ENCODE results near the gene BCL11B. TPM values are rescaled to one million over a fixed set of nuclear protein-coding genes. Genes with fewer than 3 reads are reported as not detected.

The BCL11B gene
- total RNA-seq, 2 donors from 2014 or later: 3.7 to 5.1 TPM

DNA sequence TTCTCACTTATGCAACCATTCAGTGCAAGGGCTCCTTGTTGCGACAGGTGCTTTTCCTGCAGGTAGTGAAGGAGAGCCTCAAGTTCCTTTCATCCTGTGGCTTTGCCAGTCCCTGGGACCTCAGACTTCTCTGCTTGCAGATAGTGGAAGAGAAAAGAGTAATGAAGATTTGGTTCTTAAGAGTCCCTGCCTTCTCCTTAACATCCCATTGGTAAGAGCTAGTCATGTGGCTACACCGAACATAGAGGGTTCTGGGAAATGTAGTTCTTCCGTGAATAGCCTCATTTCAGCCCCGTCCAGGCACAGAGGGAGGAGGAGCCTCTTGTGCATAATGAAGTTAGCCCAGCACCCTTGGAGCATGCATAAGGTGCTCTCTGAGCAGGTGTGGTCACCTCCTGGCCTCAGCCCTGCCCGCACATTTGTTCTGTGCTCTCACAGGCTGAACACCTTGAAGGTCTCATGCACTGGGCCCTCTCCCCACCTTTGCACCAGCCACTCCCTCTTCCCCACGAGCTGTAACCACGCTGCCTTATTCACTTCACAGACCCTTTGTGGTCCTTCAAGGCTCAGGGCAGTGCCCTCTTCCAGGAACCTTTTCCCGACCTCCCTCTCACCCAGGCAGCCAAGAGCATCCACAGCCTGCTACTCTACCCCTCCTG, 134.0 kb downstream of the BCL11B start:
- no peak for ATAC-seq
- no peak for DNase-seq
- intact Hi-C loops (cut with DNase I, micrococcal nuclease): no loop called here

DNA sequence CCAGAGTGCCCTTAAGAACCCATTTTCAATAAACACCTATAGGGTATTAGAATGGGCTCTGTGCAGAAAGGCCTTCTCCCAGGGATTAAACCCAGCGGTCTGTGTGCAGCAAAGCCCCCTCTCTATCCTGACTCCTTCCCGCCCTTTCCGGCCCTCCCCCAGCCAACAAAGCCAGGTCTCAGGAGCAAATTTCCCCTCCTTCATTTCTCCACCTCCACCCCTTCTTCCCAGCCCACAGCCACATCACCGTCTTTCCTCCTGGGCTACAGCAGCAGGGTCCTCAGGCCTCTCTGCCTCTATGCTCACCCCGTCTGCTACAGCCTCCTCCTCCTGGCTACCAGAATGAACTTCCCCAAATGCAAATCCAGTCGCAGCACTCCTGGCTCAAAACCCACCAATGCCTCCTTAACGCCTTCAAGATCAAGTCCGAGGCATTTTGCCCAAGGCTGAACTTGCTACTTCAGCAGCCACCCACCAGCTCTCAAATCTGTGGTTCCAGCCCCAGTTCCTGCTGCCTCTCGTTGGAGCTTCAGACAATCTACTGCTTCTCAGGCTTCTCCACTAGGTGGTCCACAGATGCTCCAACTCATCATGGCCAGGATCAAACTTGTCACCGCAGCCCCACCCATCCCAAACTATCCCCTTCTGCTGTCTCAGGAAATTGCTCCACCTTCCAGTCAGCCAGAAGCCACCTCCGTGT, 134.8 kb downstream of the BCL11B start:
- DNase-seq (no peak), ATAC-seq (no peak)
- intact Hi-C loops (cut with DNase I, micrococcal nuclease): no loop called here

DNA sequence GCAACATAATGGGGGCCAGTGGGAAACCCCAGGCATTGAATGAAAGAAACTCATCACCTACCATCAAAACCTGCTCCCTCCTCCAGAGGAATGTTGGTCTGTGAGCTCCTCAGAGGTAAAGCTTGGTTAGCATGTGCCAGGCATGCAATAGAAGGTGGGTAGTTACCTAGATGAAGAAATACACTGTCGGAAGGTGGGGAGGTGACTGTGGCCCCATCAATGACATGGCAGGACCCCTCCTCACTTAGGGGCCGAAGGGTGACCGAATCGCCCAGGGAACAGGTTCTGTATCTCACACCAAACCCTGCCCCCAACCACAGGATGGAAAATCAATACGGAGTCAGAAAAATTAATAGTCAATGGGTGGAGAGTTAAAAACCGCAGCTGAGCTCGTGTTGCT, 135.6 kb downstream of the BCL11B start:
- intact Hi-C loops (cut with DNase I, micrococcal nuclease): no loop called here
- ATAC-seq (no peak), DNase-seq (no peak)

DNA sequence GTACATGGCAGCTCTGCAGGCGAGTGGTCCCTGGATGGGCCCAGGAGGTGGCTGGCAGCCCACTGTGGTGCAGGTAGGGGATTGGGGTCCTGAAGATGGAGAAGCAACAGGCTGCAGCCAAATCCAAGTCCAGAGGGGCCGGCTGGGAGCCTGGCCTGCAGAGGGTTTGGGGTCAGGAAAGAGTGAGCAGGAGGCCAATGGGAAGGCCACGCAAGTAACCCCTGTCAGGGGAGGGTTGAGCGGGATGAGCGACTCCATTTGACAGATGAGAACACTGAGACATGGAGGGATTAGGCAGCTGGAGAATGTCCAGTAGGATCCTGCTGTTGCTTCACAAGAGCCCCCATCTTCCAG, 136.0 kb downstream of the BCL11B start:
- DNase-seq: no peak

DNA sequence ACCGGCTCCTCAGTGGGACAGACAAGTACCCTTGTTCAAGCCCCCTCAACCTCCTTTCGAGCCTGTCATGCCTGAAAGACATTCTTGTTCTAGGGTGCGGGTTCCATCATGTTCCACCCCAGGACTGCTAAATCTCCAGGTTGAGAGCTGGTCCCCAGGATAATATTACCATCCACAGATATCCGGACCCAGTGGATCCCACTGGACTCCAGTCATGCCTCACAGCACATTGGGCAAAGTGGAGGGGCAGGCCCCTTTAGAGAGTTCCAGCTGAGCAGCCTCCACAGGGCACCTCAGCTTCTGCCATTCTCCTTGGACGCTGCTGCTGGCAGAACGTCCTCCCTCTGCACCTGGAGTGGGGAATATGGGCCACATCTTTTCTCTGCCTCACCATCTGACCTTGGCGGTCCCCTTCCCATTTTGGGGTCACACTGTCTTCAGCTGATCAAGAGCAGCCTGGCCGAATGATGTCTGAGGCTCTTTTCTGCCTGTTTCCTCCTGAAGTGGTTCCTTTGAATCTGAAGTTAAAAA, 137.4 kb downstream of the BCL11B start:
- no peak for ATAC-seq
- DNase-seq: no peak

More for the DNA sequence above, 136.0 kb downstream of the BCL11B start:
- intact Hi-C loops (cut with DNase I, micrococcal nuclease): no loop called here
- ATAC-seq: no peak

DNA sequence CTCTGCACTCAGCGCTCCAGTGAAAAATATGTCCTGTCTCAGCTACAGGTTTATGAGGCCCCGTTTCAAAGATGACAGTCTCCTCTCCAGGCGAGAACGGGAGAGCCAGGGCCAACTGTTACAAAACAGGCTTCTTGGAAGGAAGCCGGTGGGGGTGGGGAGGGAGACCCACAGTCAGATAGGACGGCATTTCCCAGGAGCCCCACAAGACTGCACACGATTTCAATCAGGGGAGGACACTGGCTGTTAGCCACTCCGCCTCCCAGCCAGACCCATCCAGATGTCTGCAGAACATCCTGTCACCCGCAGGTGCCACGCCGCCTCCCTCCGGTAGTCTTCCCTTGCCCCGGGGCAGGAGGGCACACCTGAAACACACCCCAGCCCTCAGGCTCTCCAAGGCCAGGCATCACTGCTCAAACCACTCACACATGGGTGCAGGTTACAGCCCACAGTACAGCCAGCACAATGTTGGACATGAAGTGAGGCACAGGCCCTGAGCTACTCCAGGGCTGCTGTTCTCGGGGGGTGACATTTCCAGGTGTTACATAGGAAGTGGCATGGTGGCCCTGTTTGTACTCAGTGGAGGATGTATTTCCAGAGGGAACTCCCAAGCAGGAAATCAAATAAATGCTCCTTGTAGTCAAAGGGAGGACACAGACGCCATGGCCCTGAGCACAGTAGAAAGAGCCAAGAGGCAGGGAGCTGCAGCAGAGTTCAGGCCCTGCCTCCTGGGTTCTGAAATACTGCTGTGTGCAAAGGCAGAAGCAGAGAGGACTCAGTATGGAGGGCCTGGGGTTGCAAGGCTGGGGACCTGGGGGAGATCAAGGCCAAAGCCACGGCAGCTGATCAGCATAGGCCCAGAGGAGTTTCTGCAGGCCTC, 138.1 kb downstream of the BCL11B start:
- intact Hi-C loops (cut with DNase I, micrococcal nuclease): no loop called here
- ATAC-seq (no peak), DNase-seq (no peak)

More for the DNA sequence above, 137.4 kb downstream of the BCL11B start:
- intact Hi-C loops (cut with DNase I, micrococcal nuclease): no loop called here

DNA sequence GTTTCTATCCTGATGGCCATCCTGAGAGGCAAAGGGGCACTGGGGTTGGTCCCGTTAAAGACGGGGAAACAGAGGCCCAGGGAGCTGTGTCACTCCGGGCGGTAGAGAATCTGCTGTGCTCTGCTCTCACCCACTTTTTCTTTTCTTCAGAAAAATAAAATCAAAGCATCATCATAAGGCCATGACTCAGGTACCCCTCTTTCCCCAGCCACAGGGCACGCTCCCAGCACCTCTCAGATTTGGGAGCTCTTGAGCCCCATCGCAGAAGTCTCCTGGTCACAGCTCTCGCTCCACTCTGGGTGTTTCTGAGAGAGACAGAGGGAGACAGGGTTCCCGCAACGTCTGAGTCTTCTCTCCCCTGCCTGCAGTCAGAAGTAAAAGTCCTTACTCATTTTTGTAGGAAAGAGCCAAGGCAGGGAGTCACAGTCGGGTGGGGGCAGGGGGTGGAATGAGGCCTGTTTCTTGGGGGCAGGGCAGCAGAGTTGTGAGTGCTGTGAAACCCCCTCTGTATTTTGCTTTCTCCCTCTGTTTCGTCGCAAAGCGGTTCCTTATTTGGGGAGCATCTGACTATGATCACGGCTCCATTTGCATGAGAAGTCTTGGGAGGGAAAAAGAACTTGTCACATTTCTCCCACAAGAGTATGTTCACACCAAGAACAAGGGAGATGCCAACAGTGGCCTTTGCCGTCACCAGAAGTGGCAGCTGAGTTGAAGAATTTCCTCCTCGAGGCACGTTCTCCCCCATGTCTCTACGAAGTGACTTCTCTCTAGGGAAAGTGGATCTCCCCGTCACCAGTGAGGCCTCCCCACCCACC, 139.0 kb downstream of the BCL11B start:
- intact Hi-C loops (cut with DNase I, micrococcal nuclease): no loop called here
- DNase-seq: no peak
- no peak for ATAC-seq

DNA sequence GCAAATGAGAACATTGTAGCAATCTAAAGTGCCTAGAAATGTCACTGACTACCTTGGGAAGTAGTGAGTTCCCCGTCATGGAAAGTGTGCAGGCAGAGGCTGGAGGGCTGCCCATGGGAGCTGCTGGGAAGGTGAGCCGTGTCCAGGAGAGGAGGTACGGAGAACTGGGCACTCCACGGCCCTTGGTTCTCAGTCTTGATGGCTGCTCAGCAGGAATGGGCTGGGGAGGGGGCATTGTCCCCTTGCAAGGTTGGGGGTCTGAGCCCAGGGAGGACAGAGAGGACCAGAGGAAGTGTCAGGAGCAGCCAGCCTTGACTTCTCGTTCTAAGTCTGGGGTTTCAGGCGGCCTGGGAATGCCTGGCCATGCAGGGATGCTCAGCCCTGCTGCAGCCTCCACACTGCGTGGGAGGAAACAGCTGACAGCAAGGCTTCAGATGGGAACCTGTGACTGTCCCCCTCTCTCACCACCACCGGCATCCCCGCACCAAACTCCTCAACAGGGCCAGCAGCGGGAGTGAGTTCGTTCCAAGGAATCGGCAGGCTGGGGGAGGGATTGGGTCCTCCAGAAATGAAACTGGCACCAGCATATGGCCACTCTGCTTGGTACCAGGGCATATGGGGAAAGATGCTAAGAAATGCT, 140.2 kb downstream of the BCL11B start:
- intact Hi-C loops (cut with DNase I, micrococcal nuclease): no loop called here
- no peak for DNase-seq
- ATAC-seq: no peak

DNA sequence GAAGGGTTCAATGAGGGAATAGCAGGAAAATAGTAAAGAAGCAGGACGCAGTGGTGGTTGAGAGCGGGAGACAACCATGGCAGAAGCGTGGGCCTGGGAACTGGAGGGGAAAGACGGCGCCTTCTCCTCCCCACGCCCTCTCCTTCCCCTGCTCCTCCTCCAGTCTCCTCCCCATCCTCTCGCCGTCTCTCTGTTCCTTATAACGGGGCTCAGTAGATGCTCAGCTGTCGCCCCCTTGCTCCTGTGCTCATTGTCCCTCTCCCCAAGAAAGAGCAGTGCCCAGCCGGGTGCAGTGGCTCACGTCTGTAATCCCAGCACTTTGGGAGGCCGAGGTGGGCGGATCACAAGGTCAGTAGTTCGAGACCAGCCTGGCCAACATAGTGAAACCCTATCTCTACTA, 142.0 kb downstream of the BCL11B start:
- intact Hi-C loops (cut with DNase I, micrococcal nuclease): no loop called here
- DNase-seq: no peak
- no peak for ATAC-seq

DNA sequence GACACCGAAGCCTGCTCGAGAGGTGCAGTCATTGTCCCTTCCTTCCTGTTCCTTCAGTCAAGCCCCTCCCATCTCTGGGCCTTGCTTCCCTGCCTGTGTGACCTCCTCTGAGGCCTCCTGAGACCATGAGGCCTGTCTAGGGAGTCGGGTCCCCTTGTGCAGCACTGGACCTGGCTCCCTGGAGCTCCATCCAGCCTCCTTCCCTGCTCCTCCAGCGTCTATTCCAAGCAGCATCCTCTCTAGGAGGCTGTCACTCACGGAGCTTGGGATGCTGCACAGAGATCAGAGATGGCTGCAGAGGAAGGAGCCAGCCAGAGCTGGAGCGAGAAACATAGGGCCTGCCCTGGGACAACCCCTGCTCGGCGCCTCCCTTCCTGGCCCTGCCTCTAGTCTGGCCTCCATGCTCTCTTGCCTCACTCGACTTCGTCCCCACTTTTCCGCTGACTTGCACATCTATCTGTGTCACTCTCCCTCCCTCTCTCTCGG, 142.7 kb downstream of the BCL11B start:
- no peak for ATAC-seq
- intact Hi-C loops (cut with DNase I, micrococcal nuclease): no loop called here
- DNase-seq: no peak

DNA sequence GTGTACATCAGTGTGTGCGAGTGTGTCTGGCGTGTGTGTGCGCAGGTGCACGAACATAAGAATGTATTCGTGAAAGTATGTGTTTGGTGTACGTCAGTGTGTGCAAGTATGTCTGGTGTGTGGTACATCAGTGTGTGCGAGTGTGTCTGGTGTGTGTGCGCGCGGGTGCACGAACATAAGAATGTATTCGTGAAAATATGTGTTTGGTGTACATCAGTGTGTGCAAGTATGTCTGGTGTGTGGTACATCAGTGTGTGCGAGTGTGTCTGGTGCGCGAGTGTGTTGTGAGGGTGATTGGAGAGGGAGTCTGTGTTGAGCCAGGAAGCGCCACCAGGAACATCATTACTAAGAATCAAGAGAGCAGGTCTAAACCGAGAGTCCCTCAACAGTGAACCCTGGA, 143.8 kb downstream of the BCL11B start:
- ATAC-seq (no peak), DNase-seq (no peak)
- intact Hi-C loops (cut with DNase I, micrococcal nuclease): no loop called here

DNA sequence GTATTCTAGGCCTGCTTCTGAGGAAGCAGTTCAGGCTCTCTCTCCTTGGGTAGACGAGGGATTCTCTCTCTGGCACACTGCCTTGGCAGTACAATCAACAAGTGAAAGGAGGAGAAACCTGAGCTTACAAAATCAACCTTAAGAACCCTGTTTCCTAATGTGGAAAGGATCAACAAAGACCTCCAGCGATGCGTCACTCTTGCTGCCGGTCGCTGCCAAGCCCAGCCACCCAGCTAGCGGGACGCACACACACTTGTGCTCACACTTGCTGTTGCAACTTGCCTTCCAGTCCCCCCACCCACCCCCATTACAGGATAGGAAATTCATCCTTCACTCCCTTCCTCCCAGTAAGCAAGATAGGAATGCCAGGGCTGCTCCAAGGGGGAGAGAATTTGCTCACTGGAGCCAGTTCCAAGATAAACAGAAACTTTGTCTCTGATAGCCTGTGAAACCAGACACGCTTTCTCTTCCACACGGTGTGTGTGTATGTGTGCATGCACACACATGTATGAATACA, 144.3 kb downstream of the BCL11B start:
- intact Hi-C loops (cut with DNase I, micrococcal nuclease): no loop called here
- DNase-seq (no peak), ATAC-seq (no peak)

DNA sequence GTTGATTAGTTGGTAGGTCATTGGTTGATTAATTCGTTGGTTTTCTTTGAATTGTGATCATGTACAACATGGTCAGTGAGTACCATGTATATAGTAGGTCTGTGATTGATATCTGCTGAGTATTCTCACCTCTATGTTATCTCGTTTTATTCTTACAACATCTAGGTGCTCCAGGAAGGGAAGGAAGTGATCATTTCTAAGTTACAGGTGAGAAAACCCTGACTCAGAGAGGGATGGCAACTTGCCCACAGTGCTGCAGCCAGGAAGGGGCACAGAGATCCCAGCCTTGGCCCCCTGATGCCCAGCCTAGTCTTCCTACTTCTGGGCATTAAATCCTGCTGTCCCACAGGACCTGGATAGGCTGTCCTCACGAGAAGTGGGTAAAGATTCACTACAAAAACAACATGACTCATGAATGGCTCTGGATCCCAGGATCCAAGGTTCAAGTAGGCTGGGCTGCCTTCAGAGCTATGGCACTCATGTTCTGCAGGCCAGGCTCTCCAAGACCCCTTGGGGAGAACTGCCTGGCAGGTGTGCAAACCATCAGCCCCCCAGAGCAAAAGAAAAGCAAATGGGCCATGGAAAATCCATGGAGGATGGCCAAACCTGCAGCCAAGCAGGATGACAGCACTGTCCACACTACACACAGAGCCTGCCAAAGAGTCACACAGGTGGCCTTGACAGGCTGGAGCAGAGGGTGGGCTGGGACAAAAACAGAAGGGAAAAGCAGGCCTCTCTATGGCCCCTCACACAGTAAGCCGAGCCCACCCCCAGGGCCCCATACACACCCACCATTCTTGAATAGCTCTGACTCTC, 146.2 kb downstream of the BCL11B start:
- intact Hi-C loops (cut with DNase I, micrococcal nuclease): no loop called here
- DNase-seq (no peak), ATAC-seq (no peak)

DNA sequence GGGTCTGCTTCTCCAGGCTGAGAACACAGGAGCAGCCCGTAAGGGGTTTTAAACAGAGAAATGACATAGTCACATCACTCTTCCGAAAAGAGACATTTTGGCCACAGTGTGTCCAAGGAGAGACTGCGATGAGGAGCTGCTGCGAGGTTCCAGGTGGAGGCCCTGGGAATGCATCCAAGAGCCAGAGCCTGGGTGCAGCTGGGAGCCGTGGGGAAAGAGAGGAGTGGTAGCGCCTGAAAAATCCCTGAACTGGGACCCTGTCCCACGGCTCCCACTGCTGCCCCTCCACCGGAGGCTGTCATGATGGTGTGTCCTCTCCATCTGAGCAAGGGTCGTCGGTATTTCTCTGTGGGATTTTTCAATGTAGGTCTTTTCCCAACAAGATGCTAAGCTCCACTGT, 146.9 kb downstream of the BCL11B start:
- intact Hi-C loops (cut with DNase I, micrococcal nuclease): no loop called here
- DNase-seq: no peak
- ATAC-seq: no peak

DNA sequence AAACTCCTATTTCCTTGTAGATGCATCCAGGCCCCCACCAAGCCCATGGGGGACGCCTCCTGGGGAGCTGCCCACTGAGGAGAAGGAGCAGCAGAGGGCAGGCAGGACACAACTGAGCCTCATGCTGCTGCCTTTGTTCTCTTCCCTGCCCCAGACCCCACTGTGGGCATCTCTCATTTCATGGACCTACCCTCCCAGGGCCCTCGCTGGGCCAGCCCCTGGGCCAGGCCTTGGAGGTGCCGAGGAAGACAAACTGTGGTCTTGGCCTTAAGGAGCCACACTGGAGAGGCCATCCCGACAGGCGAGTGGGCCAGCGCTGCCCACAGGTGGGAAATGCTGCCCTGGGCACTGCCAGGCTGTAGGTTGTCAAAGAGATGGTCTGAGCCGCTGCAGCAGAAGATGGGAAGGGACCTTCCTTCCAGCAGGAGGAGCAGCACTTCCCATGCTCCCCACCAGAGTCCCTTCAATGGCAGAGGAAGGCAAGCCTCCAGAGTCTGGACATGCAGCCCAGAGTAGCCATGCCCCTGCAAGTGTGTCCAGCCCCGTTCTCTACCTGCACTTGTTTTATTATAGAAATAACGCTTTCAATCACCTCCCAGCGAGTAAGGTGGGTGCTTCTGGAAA, 147.4 kb downstream of the BCL11B start:
- ATAC-seq (no peak), DNase-seq (no peak)
- intact Hi-C loops (cut with DNase I, micrococcal nuclease): no loop called here

DNA sequence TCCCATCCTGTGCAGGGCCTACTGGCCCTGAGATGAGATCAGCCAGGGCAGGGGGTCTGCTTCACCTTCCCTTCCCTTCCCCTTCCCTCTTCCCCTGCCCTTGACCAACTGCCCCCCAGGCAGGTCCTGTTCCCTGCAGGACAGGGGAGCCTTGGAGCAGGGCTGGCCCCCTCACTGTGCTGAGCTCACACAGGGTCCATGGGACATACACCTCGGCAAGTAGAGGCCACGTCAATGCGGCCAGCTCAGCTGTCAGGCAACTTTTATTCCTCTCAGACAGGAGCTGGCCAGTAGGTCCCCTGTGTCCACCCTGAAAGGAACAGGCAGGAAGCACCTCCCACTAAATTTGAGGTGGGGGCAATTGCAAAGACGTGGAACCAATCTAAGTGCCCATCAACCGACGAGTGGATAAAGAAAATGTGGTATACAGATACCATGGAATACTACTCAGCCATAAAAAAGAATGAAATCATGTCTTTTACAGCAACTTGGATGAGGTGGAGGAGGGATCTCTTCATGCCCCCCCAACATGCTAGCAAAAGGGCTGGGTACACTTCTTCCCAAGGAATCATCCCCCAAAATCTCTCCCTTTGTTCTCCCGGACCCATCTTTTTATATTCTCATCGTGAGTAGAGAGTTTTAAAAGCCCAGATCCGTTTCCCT, 148.7 kb downstream of the BCL11B start:
- intact Hi-C loops (cut with DNase I, micrococcal nuclease): no loop called here
- ATAC-seq (no peak), DNase-seq (no peak)

All from left colon (tissue), 2 donors.